Fibroblast of skin of left biceps (primary cell): ENCODE results near the gene GSC2.

ENCODE experiments used
- DNase-seq, 2 experiments: peaks; one replicate each; pipeline ENCODE4 v3.0.0-alpha.2; 2013; ENCODE audit warnings: low read depth in 2 of 2

Gene GSC2, protein sequence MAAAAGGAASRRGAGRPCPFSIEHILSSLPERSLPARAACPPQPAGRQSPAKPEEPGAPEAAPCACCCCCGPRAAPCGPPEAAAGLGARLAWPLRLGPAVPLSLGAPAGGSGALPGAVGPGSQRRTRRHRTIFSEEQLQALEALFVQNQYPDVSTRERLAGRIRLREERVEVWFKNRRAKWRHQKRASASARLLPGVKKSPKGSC

GRCh38 chr22:19149991-19150390 is at the start of gene GSC2:
TSS of gene GSC2 (minus strand) at chr22:19150292. CDS start at chr22:19150283, 9 bp downstream.
- no peak for DNase-seq

GRCh38 chr22:19199479-19199878 is 49.4 kb upstream of the GSC2 start:
- DNase-seq = no peak

- no peak for DNase-seq
Measured at GRCh38 chr22:19197997-19198865, 48.1 kb upstream of the GSC2 start.

DNA sequence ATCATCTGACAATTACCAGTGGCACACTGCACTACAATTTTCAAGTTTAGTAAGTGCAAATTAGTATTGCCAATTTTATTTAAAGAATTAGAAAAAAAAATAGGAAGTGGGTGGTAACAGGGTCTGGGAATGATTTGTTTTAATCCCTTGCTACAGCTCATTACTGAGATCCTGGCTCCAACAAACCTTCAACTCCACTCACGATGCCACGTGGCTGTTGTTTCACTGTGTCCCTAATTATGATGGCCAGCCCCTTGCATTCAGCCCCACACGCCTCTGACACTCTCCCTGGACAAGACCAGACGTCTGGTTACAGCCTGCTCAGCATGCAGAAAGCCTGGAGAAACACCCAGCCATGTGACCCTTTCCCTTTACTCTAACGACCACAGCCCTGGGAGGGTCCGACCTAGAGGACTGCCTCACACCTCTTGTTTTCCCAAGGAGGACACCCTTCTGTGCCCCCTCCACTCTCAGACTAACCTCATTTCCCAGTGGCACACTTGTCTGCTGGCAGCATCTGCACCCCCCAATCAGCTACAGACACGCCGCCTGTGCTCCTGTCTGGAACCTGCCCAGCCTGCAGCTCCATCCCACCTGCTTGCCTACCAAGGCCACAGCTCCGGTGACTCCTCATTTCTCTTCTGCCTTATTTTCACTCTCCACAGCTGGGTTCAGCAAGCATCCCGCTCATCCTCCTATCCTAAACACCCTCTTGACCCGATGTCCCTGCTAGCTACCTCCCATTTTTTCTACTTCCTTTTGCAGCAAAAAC is 46.9 kb upstream of the GSC2 start:
- no peak for DNase-seq

- DNase-seq = no peak
Measured at GRCh38 chr22:19195796-19196731, 46.0 kb upstream of the GSC2 start.

DNA sequence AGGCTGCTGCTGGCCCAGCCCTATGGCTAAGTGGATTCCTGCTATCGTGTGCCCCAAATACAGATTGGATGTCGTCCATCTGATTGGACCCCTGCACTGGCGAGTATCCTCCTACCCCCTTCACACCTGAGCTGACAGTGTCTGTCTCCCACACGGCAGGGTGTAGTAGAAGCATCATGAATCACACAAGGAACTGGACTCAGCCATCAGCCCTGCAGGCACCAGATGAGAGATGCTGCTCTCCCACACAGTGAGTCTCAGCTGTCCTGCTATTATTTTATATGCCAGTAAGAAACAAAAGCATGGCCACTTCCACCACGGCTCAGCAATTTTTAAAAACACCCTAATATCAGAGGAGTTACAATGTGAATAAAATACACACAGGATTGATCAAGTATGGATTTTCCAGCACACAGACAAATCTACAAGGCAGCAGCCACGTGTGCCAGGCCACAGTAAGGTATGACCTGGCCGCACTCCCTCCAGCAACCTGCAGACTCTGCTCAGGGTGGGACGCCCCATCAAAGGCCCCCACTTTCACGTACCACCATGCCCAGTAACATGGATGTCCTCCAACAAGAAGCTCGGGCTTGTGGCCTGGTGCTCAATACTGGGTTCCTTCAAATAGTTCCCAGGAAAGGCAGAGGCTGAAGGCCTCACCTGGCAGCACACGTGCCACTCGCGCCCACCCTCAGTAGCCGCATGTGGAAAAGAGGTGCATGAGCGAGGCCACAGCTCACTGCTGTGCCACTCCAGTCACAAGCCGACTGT is 44.9 kb upstream of the GSC2 start:
- no peak for DNase-seq

DNA sequence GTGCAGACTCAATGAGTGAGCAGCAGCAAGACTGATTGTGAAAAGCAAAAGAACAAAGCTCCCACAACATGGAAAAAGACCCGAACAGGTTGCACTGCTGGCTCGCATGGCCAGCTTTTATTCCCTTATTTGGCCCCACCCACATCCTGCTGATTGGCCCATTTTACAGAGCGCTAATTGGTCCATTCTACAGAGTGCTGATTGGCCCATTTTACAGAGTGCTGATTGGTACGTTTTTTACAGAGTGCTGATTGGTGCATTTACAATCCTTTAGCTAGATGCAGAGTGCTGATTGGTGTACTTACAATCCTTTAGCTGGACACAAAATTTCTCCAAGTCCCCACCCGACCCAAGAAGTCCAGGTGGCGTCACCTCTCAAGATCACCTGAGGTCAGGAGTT is 43.8 kb upstream of the GSC2 start:
- DNase-seq = no peak

DNA sequence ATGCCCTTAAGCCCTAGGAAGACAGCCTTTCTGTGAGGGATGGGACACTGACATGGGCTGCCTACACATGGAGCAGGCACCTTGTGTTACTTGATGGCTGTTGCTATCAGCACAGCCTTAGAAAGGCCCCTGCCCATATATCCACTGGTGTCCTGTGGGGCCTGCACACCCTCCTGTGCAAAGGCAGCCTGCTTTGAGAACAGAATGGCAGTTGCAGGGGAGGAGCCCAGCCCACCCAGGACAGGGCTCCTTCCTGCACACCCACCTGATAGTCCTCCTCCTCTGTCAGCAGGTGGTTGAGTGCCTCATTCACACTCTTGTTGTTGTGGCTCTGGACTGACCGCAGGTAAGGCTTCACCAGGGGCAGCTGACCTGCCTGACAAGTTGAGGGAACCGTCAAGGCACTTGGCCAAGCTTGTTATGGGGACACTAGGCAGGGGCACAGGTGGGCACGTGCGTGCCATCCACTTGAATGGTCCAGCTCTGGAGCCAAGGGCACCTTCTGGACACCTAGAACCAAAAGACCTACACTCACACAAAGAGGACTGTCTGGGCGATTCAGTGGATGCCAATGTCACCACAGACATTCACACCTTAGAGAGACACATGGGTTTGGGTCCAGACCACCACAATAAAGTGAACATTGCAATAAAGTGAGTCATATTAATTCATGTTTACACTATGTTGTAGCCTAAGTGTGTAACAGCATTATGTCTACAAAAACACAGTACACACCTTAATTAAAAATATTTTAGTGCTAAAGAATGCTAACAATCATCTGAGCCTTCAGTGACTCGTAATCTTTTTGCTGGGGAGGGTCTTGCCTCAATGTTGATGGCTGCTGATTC is 37.8 kb upstream of the GSC2 start:
- no peak for DNase-seq

DNA sequence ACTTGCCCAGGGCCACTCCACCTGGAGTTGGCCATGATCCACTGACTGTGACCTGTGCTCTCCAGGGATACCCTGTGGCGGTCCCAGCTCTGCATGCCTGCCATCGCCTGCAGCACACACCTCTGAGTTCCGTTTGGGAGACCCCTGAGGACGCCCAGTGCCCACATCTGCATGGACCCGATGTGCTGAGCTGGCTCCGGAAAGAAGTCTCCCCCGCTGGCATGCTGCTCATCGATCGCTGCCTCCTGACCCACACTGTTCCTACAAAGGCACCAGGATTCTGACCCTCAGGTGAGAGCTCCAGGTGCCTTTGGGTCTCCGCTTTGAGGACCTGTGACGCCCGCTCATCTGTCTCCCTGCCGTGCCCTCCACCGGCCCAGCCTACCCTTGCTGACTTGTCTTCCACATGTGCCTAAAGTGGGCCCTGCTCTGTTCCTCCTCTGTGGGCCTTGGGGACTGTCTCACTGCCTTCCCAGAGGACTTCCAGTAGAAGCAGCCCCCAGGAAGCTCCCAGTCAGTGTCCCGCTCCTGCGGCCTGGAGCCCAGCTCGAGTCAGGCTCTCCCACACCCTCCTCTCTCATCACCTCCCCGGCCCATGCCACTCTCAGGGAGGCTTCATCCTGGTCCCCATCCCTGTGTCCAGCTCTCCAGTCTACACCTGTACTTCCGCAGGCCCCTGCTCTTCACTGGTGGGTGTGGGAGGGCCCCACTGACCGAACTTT is 34.3 kb upstream of the GSC2 start:
- no peak for DNase-seq

DNA sequence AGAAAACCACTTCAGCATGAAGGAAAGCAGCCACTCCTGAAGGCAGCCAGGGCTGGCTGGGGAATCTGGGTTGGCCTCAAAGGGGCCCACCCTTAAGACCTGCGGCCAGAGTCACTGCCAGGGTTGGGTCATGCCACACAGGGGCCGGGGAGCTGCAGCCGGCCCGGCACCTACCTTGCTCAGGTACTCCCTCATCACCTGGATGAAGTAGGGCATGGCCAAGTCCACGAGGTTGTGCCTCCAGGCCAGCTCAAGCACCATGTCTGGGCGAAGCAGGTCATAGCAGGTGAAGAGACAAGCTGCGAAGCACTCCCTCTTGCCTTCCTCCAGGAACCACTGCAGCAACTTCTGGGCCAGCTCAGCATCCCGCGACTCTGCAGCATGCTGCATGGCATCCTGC is 33.1 kb upstream of the GSC2 start:
- no peak for DNase-seq

DNA sequence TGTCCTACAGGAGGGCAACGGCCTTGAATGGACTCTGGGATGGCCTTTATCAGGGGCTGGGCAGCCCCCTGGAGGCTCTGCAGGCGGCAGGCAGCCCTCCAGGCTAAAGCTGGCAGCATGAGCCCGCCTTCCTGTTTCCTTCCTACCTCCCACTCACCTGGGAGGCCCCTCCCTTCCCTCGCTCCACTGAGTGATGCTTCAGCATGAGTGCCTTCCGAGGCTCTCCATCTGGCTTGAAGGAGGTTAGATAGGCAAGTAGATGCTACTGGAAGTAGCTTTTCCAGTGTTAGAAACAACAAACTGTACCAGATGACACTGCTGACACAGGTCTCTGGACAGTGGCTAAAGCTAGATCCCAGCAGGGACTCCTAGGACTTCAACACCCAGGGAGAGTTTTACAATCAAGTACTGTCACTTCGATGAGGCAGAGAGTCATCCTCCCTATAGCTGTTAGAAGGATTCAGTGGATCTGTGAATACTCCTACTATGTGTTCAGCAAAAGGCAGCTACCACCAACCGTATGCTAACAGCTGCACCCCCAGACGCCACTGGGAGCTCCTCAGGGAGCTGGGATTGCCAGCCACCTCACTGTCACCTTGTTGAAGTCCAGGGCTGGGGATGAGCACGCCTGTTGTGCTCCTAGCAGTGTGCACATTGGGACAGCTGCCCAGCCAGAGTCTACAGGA is 32.5 kb upstream of the GSC2 start:
- DNase-seq = no peak

- no peak for DNase-seq
Measured at GRCh38 chr22:19181786-19182471, 31.8 kb upstream of the GSC2 start.

DNA sequence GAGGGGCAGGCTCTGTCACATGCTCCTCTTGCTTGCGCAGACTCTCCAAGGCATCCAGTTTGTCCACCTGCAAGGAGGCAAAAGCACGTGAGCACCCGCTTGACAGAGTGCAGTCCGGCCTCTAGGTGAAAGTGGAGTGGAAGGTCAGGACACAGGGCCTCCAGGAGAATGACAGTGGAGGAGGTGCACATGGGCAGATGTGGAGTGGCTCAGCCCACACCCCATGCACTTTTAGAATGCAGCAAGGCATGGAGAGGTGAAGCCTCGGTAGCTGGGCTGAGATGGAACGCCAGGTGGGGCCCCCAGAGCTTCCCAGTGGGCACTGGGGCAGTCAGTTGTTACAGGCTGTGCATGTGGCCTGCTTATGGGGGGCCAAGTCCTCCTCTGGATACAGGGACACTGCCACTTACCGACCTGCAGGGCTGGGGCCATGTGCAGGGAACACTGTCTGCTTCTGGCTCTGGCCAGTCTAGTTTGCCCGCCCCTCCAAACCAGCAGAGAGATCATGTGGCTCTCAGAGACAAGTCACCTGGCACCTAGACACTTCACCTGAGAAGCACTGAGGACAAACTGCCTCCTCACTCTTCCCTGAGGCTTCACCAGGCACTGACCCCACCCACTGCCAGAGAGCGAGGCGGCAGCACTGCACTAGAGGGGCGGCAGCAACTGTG is 30.8 kb upstream of the GSC2 start:
- DNase-seq = no peak

DNA sequence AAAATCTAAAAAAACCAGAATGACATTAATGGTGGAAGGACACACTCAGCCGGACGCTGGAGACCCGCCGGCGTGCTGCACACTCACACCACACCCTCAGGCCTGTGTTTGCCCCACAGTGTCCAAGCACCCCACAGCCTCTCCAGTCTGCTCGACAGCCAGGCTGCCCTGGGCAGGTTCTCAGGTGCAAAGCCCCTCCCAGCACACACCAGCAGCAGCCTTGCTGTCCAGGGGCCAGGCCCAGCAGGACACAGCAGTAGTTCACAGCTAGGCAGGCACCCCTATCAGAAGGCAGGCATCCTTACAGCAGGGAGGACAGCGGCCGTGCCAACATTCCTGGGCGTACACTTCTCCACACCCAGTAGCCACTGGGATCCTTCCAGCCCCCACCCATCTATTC is 30.1 kb upstream of the GSC2 start:
- DNase-seq = no peak

DNA sequence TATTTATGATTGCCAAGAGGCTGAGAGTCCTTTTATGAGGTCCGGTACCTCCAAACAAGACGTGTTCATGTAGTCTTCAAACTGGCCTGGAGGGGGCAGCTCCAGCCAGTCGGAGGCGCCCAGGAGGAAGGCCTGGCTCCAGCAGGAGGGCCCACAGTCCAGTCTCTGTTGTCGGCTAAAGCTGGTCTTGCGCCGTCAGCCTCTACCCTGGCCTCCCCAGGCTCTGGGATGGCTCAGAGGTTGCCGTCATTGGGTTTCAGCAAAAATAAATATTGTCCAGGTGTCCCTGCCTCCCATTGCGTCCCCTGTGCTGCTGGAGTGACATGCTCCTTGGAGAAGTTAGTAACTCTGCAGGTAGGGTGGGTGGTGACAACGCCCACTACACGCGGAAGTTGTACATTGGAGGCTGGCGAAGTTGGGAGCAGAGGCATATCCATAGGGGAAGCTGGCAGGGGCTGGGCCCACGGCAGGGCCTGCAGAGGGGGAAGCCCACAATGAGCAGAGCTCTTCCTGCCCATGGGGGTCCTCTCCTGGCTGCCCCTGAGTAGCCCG is 29.5 kb upstream of the GSC2 start:
- peak in 1 of 2 experiments; percentile 41 for DNase-seq

DNA sequence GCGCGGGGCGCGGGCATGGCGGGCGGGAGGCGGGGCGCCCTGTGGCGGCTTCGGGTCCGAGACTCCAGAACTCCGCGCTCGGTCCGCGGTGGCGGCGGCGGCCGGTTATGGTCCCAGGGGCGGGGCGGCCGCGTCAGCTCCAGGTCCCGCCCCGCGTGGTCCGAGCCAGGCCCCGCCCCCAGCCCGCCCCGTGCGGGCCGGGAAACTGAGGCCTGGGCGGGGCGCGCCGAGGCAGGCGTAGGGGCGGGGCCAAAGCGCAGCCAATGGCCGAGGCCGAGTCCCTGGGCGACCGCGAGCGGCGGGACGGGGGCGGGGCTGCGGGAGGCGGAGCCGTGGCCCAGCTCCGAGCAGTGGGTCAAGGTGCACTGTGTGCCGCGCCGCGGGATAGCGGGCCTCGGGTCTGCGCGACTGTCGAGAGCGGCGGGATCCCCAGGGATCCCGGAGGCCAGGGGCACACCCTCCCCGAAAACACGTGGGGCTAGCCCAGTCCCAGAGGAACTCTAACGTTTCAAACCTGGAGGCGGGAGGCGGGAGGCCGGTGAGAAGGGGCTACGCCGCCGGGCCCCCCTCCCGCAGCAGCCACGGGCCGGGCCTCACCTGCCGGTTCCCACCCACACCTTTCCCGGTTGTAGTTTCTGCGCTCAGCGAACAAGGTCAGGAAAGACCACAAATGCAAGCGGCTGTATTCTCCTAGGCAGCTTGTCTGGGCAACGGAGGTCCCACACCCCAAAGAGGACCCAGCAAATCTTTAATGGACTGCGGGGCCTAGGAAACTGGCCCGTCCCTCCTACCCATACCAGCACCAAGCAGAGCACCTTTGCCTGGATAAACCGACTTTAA is 28.8 kb upstream of the GSC2 start, which contains the start of gene SLC25A1:
SLC25A1 (minus strand) TSS at position 80 of the 840 bp plus-strand sequence; CDS start at position 17, 63 bp downstream.
- peak; percentile 65 to 74 for DNase-seq
